HG03135 (cell line): Measurements from ENCODE around the gene KLHDC8B.

Experiments
- ATAC-seq: cut with Tn5 transposase; IDR thresholded peaks from one replicate; pipeline ENCODE4 v1.9.1; 2021; ENCODE audit warnings: mild to moderate bottlenecking, moderate library complexity; ENCODE audit not compliant: unreplicated experiment

KLHDC8B gene

DNA sequence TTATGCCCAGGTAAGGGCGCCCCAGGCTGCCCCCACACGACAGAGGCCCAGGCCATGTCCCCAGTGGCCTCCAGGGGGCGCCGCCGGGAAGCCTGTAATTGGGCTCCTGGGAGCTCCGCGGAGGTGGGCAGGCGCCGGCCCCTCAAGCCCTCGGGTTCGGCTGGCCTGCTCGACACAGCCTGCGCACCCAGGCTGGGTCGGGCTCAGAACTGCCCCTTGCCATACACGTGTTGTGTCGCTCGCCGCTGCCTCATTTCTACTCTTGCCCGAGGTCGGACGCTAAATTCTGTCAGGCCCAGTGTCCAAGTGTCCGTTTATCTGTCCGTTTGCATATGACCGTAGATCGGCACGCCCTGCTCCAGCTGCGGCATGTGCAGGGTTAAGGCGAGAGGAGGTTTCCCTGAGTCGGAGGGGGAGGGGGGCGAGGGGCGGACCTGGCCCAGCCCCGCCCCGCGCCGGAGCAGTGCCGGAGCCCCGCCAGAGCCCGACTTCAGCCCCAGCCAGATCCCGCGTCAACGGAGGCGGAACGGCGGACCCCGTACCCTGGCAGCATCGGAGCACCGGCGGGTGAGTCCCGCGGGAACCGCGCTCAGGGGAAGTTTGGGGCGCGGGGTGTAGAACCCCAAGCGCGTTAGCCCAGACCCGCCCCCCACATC, at the start of gene KLHDC8B:
TSS of gene KLHDC8B (plus strand) at position 480 of the 656 bp plus-strand sequence. CDS start 1,172 bp downstream, outside the sequence.
- peak; percentile 52 for ATAC-seq

- ATAC-seq, result no peak
These were observed 49.4 kb upstream of the KLHDC8B start for GRCh38 chr3:49122022-49122421.

- ATAC-seq, result no peak
These were observed 48.9 kb upstream of the KLHDC8B start for GRCh38 chr3:49122451-49122850.

DNA sequence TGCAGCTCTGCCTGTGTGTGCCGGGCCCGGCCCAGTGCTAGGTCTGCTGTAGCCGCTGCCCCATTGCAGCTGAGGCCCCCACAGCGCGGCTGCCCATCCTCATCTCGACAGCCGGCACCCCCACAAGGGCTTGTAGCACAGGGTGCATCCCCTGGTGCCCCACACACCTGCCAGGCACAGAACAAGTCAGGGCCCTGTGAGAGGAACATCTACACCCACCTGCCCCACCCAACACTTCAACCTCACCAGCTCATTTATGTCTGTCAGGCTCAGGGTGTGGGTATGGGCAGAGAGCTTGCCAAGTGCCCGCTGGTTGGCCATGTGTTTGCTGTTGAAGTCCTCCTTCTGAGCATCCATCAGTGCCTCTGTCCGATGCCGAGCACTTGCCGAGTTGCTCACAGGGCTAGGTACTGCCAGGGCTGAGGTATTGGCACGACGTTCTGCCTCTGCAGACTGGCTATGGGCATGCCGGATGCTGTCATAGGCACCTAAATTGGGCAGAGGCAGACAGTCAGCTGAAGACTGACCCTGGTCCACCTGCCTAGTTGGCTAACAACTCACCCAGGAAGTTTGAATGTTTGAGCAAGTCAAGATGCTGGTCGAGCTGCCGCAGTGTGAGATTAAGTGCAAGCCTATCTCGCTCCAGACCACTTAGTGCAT, 48.4 kb upstream of the KLHDC8B start:
- ATAC-seq, result no peak

DNA sequence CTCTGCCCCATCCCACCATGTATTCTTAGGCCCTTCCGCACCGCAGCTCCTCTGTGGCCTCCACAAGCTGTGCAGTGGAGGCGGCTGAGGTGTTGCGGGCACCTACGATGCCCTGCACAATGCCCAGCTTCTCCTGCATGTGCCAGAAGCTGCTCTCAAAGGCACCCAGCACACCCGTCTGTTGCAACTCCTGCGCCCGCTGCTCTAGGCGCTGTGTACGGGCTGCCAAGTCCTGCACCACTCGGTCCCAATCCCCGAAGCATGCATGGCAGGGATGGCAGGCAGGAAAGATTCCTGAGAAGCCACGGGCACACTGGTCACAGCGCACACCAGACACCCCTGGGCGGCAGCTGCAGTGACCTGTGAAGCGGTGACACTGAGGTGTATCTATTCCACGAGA, 47.7 kb upstream of the KLHDC8B start:
- no peak for ATAC-seq

DNA sequence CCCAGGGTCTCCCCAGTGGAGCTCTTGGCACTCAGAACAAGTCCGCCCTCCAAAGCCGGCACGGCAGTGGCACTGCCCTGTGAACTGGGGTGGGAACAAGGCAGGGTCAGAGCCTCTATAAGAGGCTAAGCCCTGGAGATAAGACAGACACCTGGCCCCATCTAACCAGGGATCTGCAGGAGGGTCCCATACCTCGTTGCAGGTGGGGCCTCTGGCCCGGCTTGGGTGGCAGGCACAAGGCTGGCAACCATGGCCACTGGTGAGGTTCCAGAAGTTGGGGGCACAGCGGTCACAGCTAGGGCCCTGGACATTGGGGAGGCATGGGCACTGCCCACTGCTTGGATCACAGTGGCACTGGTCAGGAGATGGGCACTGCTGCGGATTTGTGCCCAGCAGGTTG, 47.2 kb upstream of the KLHDC8B start:
- ATAC-seq, result no peak

DNA sequence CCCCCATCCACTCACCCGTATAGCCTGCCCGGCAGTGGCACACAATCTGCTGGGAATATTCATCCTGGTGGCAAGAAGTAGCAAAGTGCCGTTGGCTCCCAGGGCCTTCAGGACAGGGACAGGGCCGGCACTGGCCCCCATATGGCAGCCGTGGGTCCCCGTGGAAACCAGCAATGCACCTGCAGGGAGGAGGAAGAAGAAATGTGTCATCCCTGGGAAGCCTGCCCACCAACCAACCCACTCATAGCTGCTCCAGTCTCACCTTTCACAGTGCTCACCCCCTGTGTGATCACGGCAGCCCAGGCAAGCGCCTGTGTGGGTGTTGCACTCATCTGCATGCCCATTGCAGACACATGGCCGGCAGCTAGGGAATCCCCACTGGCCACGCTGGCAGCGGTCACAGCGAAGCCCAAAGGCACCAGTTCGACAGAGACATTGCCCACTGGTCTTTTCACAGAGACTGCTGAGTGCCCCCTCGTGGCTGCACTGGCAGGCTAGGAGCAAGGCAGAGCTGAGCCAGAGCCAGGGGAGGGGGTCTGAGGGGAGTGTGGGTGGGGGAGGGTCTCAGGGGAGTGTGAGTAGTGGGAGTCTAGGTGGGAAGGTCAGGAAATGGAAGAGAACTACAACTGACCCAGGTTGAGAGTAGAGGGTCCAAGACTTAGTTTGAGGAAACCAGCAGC, 46.3 kb upstream of the KLHDC8B start:
- ATAC-seq, result no peak

GRCh38 chr3:49131040-49131439, 40.4 kb upstream of the KLHDC8B start:
- no peak for ATAC-seq

- ATAC-seq, result no peak
These were observed 39.8 kb upstream of the KLHDC8B start for GRCh38 chr3:49131576-49131975.

- ATAC-seq, result no peak
These were observed 39.3 kb upstream of the KLHDC8B start for GRCh38 chr3:49132073-49132436.

DNA sequence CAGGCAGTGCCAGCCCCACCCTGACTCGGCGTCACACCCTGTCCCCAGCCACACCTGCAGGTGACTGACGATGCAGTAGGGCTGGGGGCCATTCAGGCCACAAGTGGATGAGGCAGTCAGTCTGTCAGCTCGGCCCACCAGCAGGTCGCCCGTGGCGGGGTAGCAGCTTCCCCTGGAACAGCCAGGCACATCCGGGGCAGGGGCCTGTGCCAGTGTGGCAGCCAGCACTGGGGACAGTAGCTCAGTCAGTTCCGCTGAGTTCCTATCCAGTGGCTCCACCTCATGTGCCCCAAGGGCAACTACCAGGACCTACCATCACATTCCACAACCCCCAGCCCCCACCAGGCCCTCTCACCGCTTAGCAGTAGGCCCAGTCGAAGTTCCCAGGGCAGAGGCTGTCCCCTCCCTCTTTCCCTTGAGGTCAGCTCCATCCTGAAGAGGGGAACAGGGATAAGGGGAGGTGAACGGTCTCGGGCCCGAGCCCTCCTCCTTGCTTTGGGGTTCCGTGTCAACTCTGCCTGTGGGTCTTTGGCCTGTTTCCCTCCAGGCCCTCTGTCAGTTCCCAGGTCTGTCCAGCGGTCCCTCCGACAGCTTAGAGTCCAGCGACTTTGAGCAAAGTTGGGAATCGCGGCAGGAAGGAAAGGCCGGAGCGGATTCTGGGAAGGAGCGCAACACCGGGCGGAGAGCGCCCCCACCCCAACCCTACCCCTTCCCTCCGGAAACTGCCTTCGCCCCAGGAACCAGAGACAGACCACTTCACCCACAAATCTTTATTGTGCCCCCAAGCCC, 38.8 kb upstream of the KLHDC8B start, which contains the start of gene LAMB2:
TSS of gene LAMB2 (minus strand) at position 614 of the 789 bp plus-strand sequence. CDS start at position 431, 183 bp downstream.
- no peak for ATAC-seq

DNA sequence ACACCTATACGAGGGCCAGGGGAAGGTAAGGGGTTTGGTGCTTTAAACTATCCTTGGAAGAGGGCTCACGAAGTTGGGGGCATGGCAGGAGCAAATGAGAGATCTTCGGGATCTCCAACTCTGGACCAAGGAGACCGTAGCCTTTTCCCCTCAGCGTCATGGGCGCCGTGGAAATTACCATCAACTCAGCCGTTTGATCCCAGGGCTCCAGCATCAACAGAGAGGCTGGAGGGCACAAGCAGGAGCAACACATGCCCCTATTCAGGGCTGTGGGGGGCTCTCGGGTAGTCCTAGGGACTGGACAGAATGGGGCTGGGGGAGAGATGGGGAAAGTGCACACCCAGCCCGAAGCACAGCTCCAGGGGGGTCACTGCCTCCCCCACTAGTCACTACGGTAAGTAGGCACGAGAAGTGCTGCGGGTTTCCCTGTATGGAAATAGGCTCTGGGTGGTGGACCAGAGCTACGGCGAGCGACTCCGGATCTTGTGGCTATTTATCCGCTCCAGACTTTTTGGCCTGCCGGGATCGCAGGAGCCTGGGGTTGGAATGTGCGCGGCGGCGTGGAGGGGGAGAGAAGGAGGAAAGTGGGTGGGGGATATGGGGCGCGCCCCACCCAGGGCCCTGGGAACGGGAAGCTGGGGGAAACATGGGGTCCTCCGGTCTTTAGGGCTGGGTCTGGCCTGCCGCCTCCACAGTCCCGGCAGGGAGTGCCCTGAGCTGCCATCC, 38.0 kb upstream of the KLHDC8B start:
- no peak for ATAC-seq

DNA sequence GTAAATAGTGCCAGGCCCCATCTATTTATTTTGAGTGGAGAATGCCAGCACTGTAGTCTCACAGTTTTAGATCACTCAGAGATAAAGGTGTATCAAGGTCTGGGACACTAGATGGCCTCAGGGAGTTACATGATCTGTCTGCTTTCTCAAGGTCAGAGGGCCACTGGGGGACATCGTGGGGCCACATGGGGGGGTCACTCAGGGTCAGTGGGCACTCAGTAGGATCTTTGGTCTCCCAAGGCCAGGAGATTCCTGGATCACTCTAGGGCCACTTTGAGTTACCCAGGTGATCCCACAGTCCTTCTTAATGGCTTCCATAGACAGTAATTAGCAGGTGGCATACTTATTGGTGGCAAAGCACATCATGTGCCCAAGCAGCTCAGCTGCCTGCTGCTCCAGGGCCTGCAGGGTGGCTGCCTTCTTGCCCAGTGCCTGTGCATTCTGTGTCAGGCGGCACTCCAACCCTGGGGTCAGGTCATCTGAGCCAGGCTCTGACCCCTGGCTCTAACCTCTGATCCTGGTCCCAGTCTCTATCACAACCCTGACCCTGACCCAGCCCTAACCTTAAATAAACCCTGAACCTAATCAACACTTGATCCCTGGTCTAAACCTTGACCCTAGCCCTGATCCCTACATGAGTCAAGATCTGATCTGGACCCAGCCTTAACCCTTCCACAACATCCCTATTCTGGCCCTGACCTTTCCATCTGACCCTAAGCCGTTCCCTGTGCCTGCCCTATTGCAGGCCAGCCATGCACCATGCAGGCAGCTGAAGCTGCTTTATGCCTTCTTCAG, 36.7 kb upstream of the KLHDC8B start:
- ATAC-seq, result no peak

DNA sequence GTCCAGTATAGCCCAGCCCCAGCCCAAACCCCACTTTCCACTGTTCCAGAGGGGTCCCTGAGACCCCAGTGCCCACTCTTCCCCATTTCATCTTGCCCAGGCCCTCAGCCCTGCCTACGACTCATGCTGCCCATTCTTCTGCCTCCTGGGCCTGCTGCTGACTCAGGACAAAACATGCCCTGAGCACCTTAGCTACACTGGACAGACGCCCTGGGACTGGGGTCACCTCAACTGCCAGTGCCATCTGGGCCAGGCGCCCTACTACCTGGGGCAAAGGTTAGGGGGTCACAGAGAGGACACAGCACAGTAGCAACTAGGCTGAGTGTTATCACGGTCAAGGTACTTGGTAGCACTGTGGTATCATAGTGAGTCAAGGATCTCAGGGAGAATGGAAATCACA, 35.9 kb upstream of the KLHDC8B start:
- ATAC-seq, result no peak

GRCh38 chr3:49140080-49140479, 31.3 kb upstream of the KLHDC8B start:
- ATAC-seq, result no peak

- ATAC-seq, result no peak
These were observed 23.2 kb upstream of the KLHDC8B start for GRCh38 chr3:49148159-49148558.

DNA sequence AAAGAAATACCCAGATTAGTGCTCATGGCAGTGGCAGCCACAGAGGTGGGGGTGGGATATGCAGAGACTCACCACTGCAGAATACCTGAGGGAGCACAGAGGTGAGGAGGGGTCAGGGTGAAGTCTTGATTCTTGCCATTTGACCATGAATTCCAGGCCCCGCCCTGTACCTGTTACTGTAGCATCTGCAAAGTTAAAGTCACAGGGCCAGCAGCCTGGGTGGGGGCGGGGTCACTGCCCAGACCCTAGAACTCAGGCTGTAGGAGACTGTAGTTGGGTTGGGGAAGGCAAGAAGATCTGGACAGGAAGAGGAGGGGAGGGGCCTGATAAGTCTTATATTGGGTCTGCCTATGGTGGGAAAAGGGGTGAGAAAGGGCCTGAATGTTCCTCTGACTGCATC, 19.8 kb upstream of the KLHDC8B start:
- no peak for ATAC-seq

DNA sequence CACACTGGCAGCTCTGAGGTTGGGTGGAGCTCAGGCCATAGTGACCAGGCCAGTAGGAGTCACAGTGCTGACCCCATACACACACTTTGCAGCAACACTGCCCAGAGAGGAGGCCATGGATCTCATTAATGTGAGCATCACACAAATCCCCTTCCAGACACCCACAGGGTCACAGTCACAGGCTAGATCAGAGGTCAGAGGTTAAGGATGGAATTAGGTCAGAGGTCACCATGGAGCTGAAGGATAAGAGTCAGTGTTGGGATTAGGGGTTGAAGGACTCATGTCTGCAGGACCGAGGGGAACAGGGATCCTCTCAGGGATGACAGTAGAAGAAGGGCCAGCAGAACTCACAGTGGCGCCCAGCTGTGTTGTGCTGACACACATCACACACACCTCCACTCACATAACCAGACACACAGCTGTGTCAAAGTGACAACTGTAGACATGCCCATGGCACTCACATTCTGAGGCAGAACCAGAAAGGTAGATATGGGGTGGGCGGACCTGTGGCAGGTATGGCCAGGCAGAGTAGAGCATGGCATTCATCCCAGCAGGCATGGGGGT, 18.0 kb upstream of the KLHDC8B start:
- ATAC-seq, result no peak

- no peak for ATAC-seq
These were observed 14.1 kb upstream of the KLHDC8B start for GRCh38 chr3:49157289-49157688.
